Sigmoid colon (tissue), 7 donors: ENCODE data around the gene QSOX1. TPM values are rescaled to one million over a fixed set of nuclear protein-coding genes. Genes with fewer than 3 reads are reported as not detected.
A peak's percentile ranks its signal among the peaks of the same experiment; 100 is the strongest.

ENCODE experiments used
- DNase-seq: peaks from one replicate; pipeline ENCODE4 v3.0.0-alpha.2; 2019
- H3K27ac ChIP-seq, 4 donors: fragments of 200-600 bp; sonication (generic); one replicate each; pipeline ENCODE4 v1.5.1; 2016 to 2019; ENCODE audit warnings: mild to moderate bottlenecking in 1 of 4
- H3K27me3 ChIP-seq, 3 donors: fragments of 200-600 bp; sonication (generic); one replicate each; pipeline ENCODE4 v1.5.1; 2019; ENCODE audit warnings: mild to moderate bottlenecking in 1 of 3
- H3K36me3 ChIP-seq, 4 donors: fragments of 200-600 bp; sonication (generic); one replicate each; pipeline ENCODE4 v1.5.1; 2016 to 2019
- H3K4me1 ChIP-seq, 4 donors: fragments of 200-600 bp; sonication (generic); one replicate each; pipeline ENCODE4 v1.5.1; 2017 to 2019
- H3K4me3 ChIP-seq, 4 donors: fragments of 200-600 bp; sonication (generic); one replicate each; pipeline ENCODE4 v1.5.1; 2017 to 2019; ENCODE audit warnings: mild to moderate bottlenecking in 2 of 4, moderate library complexity in 1 of 4
- H3K9me3 ChIP-seq, 4 donors: fragments of 200-600 bp in 3 of 4; sonication (generic) in 3 of 4; one replicate each; pipeline versions ENCODE4 v1.5.1 to v1.6.1; 2013 to 2019
- CTCF ChIP-seq, 4 experiments: fragments of 450-650 bp in 3 of 4; fragments of 200-600 bp in 1 of 4; IDR thresholded peaks; one replicate each; pipeline ENCODE4 v1.5.1; 2016 to 2019; ENCODE audit warnings: antibody characterized with exemption in 4 of 4, mild to moderate bottlenecking in 3 of 4, moderate library complexity in 2 of 4
- EP300 ChIP-seq, 4 donors: sonication (generic); formaldehyde crosslinking; IDR thresholded peaks; one replicate each; pipeline ENCODE4 v1.6.1; 2017; ENCODE audit warnings: antibody characterized with exemption in 4 of 4
- POLR2A ChIP-seq, 2 donors: fragments of 450-650 bp; IDR thresholded peaks; one replicate each; pipeline ENCODE4 v1.6.1; 2016; ENCODE audit warnings: antibody characterized with exemption in 2 of 2, mild to moderate bottlenecking in 2 of 2, moderate library complexity in 2 of 2
- POLR2AphosphoS5 ChIP-seq, 4 donors: sonication (generic); formaldehyde crosslinking; IDR thresholded peaks; one replicate each; pipeline ENCODE4 v1.6.1; 2017; ENCODE audit warnings: antibody characterized with exemption in 4 of 4
- WGBS, 2 donors: extraction: QIAGEN DNeasy Blood & Tissue Kit; methylation state at CpG; one replicate each; pipeline ENCODE4 v1.1.7; 2013; 5-methylcytosine and 5-hydroxymethylcytosine counted together
- intact Hi-C: fragments of 100-400 bp; cut with DNase I; formaldehyde crosslinking; loops from one replicate; pipeline ENCODE4 v1.15.1; 2023
- polyA plus RNA-seq, 3 donors: library from polyadenylated mRNA; stranded (reverse); fragments of 200-250 nt; gene quantifications; one replicate each; pipeline ENCODE4 v1.2.3, GENCODE V29; 2013
- total RNA-seq, 4 donors: library from RNA; depleted of rRNA; stranded (reverse); fragments of >200 nt; gene quantifications; one replicate each; pipeline ENCODE4 v1.1.0, GENCODE V29; 2016
- donor health status: healthy with polysubstance abuse.
- donor health status: Bipolar disorder and iron deficiency.
- donor health status: healthy.

Gene QSOX1
- total and polyA plus RNA-seq, 7 donors, result 26.4 to 175 (median 71.9) TPM

- H3K27me3 ChIP-seq, result peaks cover 68 to 97% (median 85%) of the 10 kb centered on the region in 3 donors
- peaks cover 0 to 22% (median 21%) of the 10 kb centered on the region in 4 donors for H3K4me1 ChIP-seq
- H3K27ac ChIP-seq, result no peak overlapping the region
- 19 to 24% methylated on average over 7 of the region's 7 CpGs for WGBS, 2 donors
- no peak overlapping the region for H3K4me3 ChIP-seq
- TF ChIP-seq EP300 (IDR thresholded peaks at IDR 0.05), result no peak
- TF ChIP-seq POLR2AphosphoS5 (IDR thresholded peaks at IDR 0.05), result no peak
- no peak for TF ChIP-seq CTCF (IDR thresholded peaks at IDR 0.05)
- no peak for TF ChIP-seq POLR2A (IDR thresholded peaks at IDR 0.05)
- no peaks in the 10 kb centered on the region for H3K36me3 ChIP-seq
- DNase-seq, result peak; percentile 30
- intact Hi-C loops, result no loop called here
- H3K9me3 ChIP-seq, result no peaks in the 10 kb centered on the region
Measured at GRCh38 chr1:180238675-180239074, 84.0 kb downstream of the QSOX1 start.

DNA sequence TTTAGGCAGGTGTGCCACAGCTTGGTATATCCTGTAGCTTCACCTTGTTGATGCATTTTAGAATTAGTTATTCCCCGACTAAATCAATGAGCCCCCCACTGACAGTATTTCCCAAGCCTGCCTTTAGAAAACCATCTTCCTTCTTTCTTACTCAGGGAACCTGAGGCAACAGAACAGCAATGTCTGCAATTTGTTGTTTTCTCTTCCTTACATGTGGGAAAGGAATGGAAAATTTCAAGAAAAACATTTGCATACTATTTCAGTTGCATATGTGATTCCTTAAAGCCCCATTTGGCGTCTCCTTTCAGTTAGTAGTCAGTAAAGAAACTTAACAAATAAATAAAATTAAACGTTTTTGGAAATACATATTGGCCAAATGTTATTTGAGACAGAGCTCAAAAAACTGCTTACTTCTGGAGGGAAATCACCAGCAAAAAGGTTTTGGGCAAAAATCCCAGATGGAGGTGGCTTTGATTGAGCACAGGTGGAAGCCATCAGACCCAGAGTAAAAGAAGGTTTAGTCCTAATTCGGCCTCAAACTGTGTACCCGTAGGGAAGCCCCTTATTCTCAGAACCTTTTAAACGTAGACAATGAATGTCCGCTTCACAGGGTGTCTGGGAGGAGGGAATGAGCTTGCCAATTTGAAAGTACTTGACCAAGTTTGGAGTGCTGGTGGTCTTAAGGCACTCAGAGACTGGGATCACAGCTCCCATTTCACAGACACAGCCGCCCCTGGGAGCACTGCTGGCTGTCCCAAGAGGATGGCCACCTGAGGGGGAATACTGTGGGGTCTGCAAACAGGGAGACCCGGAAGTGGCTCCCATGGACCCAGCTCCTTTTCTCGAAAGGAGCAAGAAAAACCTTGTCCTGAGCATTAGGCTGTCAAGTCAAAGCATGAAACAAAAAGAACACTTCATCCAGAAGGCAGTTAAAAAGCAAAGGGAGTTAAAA lies 84.8 kb downstream of the QSOX1 start:
- intact Hi-C loops, result no loop called here
- Histone ChIP-seq H3K4me1 (peaks cover 0 to 18% (median 16%) of the 10 kb centered on the region in 4 donors), H3K27ac (no peak overlapping the region), H3K9me3 (no peaks in the 10 kb centered on the region), H3K4me3 (no peak overlapping the region), H3K27me3 (peaks cover 62 to 92% (median 79%) of the 10 kb centered on the region in 3 donors), H3K36me3 (no peaks in the 10 kb centered on the region)
- 14 to 21% methylated on average over 10 of the region's 10 CpGs for WGBS, 2 donors
- DNase-seq, result peak; percentile 5
- TF ChIP-seq POLR2A (IDR thresholded peaks at IDR 0.05) (no peak), EP300 (IDR thresholded peaks at IDR 0.05) (no peak), POLR2AphosphoS5 (IDR thresholded peaks at IDR 0.05) (no peak), CTCF (IDR thresholded peaks at IDR 0.05) (no peak)

GRCh38 chr1:180241716-180242544 lies 87.3 kb downstream of the QSOX1 start:
- intact Hi-C loops, result no loop called here
- no peaks in the 10 kb centered on the region for H3K36me3 ChIP-seq

More at GRCh38 chr1:180241716-180242544, 87.3 kb downstream of the QSOX1 start:
- Histone ChIP-seq H3K4me1 (no peaks in the 10 kb centered on the region), H3K9me3 (no peaks in the 10 kb centered on the region), H3K27me3 (peaks cover 40 to 74% (median 57%) of the 10 kb centered on the region in 3 donors), H3K4me3 (no peak overlapping the region), H3K27ac (no peak overlapping the region)
- WGBS, 2 donors, result 62 to 77% methylated on average over 8 of the region's 8 CpGs
- no peak for DNase-seq
- TF ChIP-seq CTCF (IDR thresholded peaks at IDR 0.05) (no peak), POLR2AphosphoS5 (IDR thresholded peaks at IDR 0.05) (no peak), EP300 (IDR thresholded peaks at IDR 0.05) (no peak), POLR2A (IDR thresholded peaks at IDR 0.05) (no peak)
